VCaP (cell line): ENCODE results near the gene CD300A.
"Not testable (repeated sequence)": the region's sequence is repeated elsewhere in the genome, so short reads cannot be mapped to it uniquely, and the experiment has no call there.

Experiments
- H3K27ac ChIP-seq: fragments of 450-650 bp; 2 replicates; pipeline ENCODE4 v1.5.1; 2017
- TF ChIP-seq, protein P1 (sequence below): fragments of 450-650 bp; conservative IDR thresholded peaks from 2 replicates; pipeline ENCODE4 v1.5.1; 2017; ENCODE audit warnings: mild to moderate bottlenecking, moderate library complexity

CD300A gene

DNA sequence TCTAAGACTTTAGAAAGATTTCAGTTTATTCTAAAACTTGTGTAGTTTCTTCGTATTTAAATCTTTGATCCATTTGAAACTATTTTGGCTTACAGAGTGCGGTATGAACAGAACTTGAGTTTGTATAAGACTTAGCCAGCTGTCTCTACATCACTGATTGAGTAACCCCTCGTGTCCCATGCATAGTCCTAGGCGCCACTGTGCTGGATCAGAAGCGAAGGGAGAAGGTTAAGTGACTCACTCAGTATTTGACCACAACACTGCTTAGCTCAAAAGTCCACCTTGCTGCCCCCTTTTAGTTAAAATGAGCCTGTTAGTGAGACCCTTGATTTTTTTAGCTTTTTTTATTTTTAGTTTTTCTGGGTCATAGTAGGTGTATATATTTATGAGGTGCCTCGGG lies 36.4 kb downstream of the CD300A start:
- no peak overlapping the region for H3K27ac ChIP-seq
- TF ChIP-seq, protein P1, sequence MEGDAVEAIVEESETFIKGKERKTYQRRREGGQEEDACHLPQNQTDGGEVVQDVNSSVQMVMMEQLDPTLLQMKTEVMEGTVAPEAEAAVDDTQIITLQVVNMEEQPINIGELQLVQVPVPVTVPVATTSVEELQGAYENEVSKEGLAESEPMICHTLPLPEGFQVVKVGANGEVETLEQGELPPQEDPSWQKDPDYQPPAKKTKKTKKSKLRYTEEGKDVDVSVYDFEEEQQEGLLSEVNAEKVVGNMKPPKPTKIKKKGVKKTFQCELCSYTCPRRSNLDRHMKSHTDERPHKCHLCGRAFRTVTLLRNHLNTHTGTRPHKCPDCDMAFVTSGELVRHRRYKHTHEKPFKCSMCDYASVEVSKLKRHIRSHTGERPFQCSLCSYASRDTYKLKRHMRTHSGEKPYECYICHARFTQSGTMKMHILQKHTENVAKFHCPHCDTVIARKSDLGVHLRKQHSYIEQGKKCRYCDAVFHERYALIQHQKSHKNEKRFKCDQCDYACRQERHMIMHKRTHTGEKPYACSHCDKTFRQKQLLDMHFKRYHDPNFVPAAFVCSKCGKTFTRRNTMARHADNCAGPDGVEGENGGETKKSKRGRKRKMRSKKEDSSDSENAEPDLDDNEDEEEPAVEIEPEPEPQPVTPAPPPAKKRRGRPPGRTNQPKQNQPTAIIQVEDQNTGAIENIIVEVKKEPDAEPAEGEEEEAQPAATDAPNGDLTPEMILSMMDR: no peak

DNA sequence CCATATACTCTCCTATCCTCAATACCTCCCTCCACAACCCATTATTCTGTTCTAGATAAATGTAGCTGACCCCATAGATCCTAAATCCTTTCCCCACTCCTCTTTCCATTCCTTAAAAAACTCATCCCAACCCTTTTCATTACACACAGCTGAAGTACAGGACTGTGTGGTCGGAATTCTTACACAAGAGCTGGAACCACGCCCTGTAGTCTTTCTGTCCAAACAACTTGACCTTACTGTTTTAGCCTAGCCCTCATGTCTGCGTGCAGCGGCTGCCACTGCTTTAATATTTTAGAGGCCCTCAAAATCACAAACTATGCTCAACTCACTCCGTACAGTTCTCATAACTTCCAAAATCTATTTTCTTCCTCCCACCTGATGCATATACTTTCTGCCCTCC lies 37.5 kb downstream of the CD300A start:
- not testable (repeated sequence) for H3K27ac ChIP-seq

DNA sequence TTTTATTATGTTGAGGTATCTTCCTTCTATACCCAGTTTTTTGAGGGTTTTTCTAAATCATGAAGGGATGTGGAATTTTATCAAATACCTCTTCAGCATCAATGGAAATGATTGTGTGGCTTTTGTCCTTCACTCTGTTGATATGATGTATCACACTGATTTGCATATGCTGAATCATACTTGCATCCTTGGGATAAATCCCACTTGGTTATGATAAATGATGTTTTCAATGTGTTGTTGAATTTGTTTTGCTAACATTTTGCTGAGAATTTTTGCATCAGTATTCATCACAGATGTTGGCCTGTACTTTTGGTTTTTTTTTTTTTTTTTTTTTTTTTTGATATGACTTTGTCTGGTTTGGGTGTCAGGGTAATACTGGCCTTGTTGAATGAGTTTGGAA lies 41.7 kb downstream of the CD300A start:
- TF ChIP-seq, protein P1: no peak

DNA sequence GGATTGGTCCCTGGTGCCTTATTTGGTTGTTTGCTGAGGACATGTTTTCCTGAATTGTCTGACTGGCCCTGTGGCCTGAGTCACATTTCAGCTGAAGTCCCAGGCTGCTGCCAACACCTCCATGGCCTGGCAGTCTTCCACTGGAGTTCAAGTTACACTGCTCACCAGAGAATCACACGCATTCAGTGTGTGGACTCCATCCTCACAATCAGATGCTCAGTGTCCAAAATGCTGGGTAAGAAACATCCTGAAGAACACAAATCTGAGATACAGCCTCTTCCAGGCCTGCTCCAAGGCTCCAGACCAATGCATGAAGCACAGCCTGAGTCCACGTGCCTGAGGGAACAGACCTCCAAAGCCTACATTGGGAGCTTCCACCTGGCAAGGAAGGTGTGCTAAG lies 45.6 kb downstream of the CD300A start:
- H3K27ac ChIP-seq: no peak overlapping the region
- TF ChIP-seq, protein P1: no peak

More for the DNA sequence above, 41.7 kb downstream of the CD300A start:
- no peak overlapping the region for H3K27ac ChIP-seq

DNA sequence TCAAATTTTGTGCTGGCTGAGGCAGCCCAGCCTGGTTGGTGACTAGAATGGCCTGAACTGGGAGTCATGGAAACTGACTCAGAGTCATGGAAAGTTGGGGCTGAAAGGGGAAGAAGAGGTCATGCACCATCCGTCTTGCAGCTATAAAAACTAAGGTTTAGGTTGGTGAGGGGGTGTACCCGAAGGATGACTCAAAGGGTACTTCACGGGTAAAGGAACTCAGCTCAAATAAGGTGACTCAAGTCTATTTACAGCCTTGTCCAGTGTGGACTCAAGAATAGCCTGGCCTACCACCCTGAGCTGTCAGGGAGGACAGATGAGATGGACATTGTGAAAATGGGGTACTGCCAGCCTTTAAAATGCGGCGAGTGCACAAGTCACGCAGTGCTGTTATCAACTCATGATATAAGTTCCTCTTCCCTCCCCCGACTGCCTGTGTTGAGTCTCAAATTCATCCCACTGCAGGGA lies 46.2 kb downstream of the CD300A start:
- no peak overlapping the region for H3K27ac ChIP-seq
- TF ChIP-seq, protein P1: no peak

DNA sequence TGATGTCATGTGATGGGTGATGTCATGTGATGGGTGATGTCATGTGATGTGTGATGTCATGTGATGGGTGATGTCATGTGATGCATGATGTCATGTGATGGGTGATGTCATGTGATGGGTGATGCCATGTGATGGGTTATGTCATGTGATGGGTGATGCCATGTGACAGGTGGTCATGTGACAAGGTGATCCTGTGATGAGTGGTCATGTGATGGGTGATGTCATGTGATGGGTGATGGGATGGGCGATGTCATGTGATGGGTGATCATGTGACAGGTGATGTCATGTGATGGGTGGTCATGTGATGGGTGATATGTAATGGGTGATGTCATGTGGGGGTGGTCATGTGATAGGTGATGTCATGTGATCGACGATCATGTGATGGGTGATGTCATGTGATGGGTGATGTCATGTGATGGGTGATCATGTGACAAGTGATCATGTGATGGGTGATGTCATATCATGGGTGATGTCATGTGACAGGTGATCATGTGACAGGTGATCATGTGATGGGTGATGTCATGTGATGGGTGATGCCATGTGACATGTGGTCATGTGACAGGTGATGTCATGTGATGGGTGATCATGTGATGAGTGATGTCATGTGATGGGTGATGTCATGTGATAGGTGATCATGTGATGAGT lies 47.7 kb downstream of the CD300A start:
- TF ChIP-seq, protein P1: no peak
- H3K27ac ChIP-seq: no peak overlapping the region

DNA sequence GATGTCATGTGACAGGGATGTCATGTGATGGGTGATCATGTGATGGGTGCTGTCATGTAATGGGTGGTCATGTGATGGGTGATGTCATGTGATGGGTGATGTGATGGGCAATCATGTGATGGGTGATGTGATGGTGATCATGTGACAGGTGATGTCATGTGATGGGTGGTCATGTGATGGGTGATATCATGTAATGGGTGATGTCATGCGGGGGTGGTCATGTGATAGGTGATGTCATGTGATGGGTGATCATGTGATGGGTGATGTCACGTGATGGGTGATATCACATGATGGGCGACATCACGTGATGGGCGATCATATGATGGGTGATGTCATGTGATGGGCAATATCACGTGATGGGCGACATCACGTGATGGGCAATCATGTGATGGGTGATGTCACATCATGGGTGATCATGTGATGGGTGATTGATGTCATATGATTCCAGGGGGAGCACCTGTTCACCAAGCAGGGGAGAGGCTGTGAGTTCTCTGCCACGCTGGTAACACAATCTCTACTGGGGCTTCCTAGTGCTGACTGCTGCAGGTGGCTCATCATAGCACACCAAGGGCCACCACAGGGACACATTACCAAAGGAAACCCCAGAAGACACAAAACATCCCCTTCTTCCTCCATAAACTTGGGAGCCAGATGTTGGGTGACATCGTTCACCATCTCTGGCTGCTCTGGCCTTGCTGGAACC lies 48.3 kb downstream of the CD300A start:
- H3K27ac ChIP-seq: no peak overlapping the region
- TF ChIP-seq, protein P1: no peak

DNA sequence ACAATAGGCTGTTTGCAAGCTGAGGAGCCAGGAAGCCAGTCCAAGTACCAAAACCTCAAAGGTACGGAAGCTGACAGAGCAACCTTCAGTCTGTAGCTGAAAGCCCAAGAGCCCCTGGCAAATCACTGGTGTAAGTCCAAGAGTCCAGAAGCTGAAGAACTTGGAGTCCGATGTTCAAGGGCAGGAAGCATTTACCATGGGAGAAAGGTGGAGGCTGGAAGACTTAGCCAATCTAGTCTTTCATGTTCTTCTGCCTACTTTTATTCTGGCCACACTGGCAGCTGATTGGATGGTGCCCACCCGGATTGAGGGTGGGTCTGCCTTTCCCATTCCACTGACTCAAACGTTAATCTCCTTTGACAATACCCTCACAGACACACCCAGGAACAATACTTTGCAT lies 49.5 kb downstream of the CD300A start:
- TF ChIP-seq, protein P1: no peak
- H3K27ac ChIP-seq: no peak overlapping the region
